Measurements from ENCODE around the gene FNDC1.

The FNDC1 gene

GRCh38 chr6:159149641-159150040 is 19.6 kb upstream of the FNDC1 start:
- Histone ChIP-seq H3K9me3 (no peaks in the 10 kb centered on the region), H3K36me3 (no peaks in the 10 kb centered on the region), H3K27ac (no peak overlapping the region), H3K27me3 (peaks cover 17% of the 10 kb centered on the region), H3K4me3 (ENCODE audit: low read depth in 1 of 2, low read length in 1 of 2) (no peak overlapping the region), H3K4me1 (ENCODE audit: control insufficient read depth in 1 of 2, insufficient read depth in 1 of 2, low read depth in 1 of 2, low read length in 1 of 2) (no peaks in the 10 kb centered on the region)
- no peak for TF ChIP-seq CTCF (IDR thresholded peaks at IDR 0.05)

- TF ChIP-seq CTCF (IDR thresholded peaks at IDR 0.05), result peak; percentile 76
- H3K36me3 ChIP-seq, result no peaks in the 10 kb centered on the region
- no peak overlapping the region for H3K27ac ChIP-seq
Measured at GRCh38 chr6:159151266-159151855, 17.8 kb upstream of the FNDC1 start.

GRCh38 chr6:159152041-159152440 is 17.2 kb upstream of the FNDC1 start:
- Histone ChIP-seq H3K4me3 (ENCODE audit: low read depth in 1 of 2, low read length in 1 of 2) (no peak overlapping the region), H3K36me3 (no peaks in the 10 kb centered on the region), H3K9me3 (no peaks in the 10 kb centered on the region), H3K27ac (no peak overlapping the region), H3K4me1 (ENCODE audit: control insufficient read depth in 1 of 2, insufficient read depth in 1 of 2, low read depth in 1 of 2, low read length in 1 of 2) (no peaks in the 10 kb centered on the region), H3K27me3 (peaks cover 7% of the 10 kb centered on the region)
- TF ChIP-seq CTCF (IDR thresholded peaks at IDR 0.05), result no peak

More at GRCh38 chr6:159151266-159151855, 17.8 kb upstream of the FNDC1 start:
- peaks cover 7% of the 10 kb centered on the region for H3K27me3 ChIP-seq
- no peaks in the 10 kb centered on the region for H3K9me3 ChIP-seq
- no peaks in the 10 kb centered on the region for H3K4me1 ChIP-seq (ENCODE audit: control insufficient read depth in 1 of 2, insufficient read depth in 1 of 2, low read depth in 1 of 2, low read length in 1 of 2)
- H3K4me3 ChIP-seq (ENCODE audit: low read depth in 1 of 2, low read length in 1 of 2), result no peak overlapping the region

GRCh38 chr6:159152782-159153181 is 16.4 kb upstream of the FNDC1 start:
- no peaks in the 10 kb centered on the region for H3K4me1 ChIP-seq (ENCODE audit: control insufficient read depth in 1 of 2, insufficient read depth in 1 of 2, low read depth in 1 of 2, low read length in 1 of 2)
- H3K27me3 ChIP-seq, result peaks cover 7% of the 10 kb centered on the region
- TF ChIP-seq CTCF (IDR thresholded peaks at IDR 0.05), result no peak
- H3K4me3 ChIP-seq (ENCODE audit: low read depth in 1 of 2, low read length in 1 of 2), result no peak overlapping the region
- no peaks in the 10 kb centered on the region for H3K9me3 ChIP-seq
- H3K27ac ChIP-seq, result no peak overlapping the region
- H3K36me3 ChIP-seq, result no peaks in the 10 kb centered on the region

GRCh38 chr6:159155679-159156078 is 13.5 kb upstream of the FNDC1 start:
- no peak for TF ChIP-seq CTCF (IDR thresholded peaks at IDR 0.05)

More at GRCh38 chr6:159155679-159156078, 13.5 kb upstream of the FNDC1 start:
- no peak overlapping the region for H3K27ac ChIP-seq
- H3K4me1 ChIP-seq (ENCODE audit: control insufficient read depth in 1 of 2, insufficient read depth in 1 of 2, low read depth in 1 of 2, low read length in 1 of 2), result no peaks in the 10 kb centered on the region
- H3K4me3 ChIP-seq (ENCODE audit: low read depth in 1 of 2, low read length in 1 of 2), result no peak overlapping the region
- peaks cover 3% of the 10 kb centered on the region for H3K27me3 ChIP-seq
- no peaks in the 10 kb centered on the region for H3K36me3 ChIP-seq
- no peaks in the 10 kb centered on the region for H3K9me3 ChIP-seq
